Activated CD8-positive, alpha-beta memory T cell treated with anti-CD3 and anti-CD28 coated beads, Interleukin-2, amount 50 U/mL, for 48 hours (primary cell): ENCODE data around the gene CDKN1A.
A peak's percentile ranks its signal among the peaks of the same experiment; 100 is the strongest.
"Not testable (repeated sequence)": the region's sequence is repeated elsewhere in the genome, so short reads cannot be mapped to it uniquely, and the experiment has no call there.

Experiments
- DNase-seq: peaks from one replicate; pipeline ENCODE4 v3.0.0-alpha.2; 2020

The CDKN1A gene

DNA sequence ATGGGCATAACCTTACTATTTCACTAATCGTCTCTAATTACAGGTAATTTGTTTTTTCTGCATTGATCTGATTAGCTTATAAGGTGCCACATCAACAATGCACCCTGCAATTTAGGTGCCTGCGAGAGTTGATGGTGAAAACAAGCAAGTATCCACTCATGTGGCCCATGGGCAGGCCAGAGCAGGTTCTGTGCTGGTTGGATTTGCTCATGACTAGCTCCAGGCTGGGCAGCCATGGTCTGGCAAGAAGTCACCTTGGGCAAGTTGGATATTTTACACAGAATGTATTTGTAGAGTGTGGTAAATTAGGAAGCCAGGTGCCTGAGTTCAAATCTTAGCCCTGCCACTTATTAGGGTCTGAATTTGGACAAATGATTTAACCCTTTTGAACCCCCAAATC, 44.4 kb downstream of the CDKN1A start:
- no peak for DNase-seq

DNA sequence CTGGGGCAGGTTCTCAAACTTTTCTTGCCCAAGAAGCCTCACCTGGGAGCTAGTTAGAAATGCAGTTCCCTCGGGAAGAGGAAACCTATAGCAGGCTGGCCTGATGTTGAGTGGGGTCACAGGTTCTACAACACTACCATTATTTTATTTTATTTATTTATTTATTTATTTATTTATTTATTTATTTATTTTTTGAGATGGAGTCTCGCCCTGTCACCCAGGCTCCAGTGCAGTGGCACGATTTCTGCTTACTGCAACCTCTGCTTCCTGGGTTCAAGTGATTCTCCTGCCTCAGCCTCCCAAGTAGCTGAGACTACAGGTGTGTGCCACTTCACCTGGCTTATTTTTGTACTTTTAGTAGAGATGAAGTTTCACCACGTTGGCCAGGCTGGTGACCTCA, 45.5 kb downstream of the CDKN1A start:
- DNase-seq: not testable (repeated sequence)

DNA sequence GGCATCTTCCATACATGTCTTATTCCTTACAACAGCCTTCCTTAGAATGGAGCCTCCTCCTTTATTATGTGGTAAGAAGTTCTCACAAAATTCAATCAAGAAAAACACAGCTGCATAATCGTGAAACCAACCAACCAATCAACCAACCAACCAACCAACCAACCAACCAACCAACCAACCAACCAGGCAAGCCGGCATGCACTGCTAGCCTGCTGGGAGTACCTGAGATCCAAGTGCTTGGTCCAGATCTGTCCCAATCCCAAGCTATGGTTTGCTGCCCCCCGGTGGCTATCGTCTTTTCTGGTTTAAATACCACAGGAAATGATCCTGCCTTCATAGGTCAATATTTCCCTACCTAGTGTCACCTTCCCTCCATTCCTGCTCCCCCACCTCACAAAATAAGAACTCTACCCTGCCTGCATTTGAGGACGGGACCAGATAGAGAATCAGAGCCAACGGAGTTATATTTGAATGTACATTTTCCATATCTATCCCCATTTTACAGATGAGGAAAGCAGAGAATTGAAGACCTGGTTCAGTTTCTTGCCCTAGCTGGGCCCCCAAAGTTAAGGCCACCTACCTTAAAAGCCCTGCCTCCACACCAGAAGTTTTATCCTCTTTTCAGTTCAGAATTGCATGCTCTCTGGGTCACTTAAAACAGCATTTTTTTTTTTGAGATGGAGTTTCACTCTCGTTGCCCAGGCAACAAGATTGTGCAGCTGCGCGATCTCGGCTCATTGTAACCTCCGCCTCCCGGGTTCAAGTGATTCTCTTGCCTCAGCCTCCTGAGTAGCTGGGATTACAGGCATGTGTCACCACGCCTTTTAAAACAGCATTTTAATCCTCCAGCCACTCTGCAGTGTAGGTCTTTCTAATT, 46.2 kb downstream of the CDKN1A start:
- DNase-seq: peak; percentile 78

DNA sequence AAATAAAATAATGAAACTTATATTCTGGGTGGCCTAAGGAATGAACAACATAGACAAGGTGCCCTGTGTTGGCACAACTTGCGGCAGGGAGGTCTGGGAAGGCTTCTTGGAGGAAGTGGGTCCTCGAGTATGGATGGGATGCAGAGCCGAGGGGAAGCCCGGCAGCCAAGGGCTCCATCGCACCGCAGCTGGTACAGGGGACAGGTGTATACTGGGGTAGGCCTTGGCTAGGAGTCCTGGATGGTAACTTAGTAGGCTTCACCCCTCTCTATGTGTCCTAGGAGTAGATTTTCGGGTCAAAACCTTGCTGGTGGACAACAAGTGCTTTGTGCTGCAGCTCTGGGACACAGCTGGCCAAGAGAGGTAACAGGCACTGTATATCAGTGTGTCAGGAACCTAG, 47.1 kb downstream of the CDKN1A start:
- no peak for DNase-seq

DNA sequence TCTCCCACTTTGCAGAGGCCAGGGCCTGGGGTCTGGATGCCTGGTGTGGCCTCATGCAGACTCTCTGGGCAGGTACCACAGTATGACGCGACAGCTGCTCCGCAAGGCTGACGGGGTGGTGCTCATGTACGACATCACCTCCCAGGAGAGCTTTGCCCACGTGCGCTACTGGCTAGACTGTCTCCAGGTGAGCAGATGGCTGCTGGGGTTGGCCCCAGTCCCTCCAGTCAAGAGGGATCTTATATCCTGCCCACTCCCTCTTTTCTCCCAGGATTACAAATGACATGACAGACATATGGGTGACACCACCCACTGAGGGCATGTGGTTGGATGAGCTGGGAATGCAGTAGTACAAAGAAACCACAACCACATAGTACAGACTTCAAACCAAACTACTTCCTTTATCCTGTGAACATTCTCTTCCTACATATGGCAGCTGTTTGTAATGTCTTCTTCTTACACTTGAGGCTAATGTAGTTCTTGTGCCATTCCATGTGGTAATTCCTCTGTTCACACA, 49.0 kb downstream of the CDKN1A start:
- no peak for DNase-seq

DNA sequence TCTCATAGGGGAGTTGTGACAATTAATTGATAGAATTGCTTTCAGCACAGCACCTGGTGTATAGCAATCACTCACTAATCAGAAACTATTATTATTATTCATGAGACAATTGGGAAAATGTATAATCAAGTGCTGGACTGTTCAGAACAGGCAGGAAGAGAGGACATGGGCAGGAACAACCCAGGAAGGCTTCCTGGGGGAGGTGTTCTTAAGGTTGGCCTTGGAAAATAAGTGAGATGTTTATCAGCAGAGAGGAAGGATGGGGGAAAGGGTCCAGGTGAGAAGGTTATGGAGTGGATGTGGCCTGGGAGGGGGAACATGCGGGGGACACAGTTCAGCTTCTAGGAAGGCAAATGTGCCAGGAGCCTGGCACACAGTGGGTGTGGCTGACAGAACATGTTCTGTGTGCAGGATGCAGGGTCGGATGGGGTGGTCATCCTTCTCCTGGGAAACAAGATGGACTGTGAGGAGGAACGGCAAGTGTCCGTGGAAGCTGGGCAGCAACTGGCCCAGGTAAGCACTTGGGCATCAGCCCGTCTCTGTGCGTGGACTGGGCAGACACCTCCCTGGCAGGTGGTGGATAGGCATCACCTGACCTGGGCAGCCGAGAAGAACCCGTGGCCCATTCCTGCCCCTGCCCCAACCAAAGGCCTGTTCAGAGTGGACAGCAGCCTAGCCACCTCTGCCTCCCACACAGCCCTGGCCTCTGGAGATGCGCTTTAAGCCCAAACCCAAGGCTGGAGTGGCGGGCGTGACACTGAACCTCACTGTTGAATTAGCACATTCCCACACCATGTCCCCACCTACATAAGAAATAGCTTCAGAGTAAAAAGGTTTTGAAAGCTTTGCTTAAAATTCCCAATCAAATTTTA, 50.0 kb downstream of the CDKN1A start:
- DNase-seq: no peak

DNA sequence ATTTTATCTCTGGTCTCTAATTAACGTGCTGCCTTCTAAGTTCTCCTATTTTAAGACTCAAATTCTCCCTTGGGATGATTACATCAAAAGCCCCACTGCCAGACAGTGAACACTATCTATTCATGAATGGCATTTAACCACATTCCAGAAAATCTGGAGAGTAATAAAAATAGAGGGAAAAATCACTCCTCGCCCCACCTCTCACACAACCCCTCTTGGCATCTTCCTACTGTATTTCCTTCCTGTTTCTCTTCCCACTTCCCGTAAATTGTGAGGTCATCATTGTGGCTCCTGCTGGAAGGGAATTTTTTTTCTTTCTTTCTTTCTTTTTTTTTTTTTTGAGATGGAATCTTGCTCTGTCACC, 50.6 kb downstream of the CDKN1A start:
- no peak for DNase-seq

DNA sequence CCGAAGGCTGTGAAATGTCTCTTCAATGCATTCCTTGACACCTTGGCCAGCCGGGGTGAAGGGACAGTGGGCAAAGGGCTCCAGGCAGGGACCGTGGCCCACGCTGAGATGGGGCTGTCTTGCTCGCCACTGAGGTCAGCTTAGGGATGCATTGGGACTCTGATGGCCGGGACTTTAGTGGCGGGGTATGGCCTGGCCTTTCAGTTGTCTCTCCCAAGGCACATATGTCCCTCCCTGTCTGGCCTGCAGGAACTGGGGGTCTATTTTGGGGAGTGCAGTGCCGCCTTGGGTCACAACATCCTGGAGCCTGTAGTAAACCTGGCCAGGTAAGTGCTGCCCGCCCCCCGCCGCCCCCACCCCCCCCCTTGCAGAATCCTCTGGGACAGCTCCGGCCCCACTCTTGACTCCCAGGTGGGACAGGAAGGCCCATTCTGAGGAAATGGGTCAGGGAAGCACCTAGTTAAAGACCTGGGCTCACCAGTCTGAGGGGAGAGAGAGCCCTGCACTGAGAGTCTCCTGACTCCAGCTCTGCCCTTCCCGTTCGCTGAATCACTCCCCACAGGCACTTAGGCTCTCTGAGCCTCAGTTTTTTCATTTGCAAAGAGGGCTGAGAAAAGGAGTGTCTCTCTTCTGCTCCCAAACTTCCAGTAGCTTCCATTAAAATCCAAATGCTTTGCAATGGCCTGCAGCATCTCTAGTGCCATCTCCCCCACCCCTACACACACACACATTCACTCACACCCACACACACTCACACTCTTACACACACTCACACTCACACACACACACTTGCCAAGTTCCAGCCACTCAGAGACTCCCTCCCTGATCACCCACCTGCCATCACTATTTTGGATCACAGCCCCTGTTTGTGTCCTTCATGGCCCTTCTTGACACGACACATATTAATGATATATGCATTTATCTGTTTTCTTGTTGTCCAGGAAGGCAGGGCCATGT, 52.2 kb downstream of the CDKN1A start:
- no peak for DNase-seq

DNA sequence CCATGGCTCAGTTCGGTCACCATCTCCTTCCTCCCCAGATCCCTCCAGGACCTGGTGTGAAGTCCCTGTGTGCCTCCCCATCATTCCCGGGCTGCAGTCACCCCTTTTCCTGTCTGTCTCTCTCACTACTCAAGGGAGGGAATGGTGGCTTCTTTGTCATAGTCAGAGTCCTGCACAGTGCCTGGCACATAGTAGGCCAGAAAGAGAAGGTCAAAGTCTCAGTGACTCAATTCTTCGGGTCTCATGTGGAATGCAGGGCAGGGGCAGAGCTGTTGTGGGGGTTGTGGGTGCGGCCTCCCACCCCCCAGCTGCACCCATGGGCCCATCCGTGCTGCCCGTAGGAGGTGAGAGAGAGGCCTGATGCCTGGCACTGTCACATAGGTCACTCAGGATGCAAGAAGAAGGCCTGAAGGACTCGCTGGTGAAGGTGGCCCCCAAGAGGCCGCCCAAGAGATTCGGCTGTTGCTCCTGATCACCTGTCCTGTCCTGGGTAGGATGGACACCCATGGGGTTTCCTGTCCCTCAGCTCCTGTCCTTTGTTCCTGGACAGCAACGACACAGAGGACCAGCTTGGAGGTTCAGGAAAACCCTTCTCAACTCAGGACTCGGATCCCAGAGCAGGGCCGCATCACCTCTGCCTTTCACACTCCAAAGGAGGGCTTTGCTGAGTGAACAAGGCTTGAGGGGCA, 53.3 kb downstream of the CDKN1A start:
- DNase-seq: no peak

DNA sequence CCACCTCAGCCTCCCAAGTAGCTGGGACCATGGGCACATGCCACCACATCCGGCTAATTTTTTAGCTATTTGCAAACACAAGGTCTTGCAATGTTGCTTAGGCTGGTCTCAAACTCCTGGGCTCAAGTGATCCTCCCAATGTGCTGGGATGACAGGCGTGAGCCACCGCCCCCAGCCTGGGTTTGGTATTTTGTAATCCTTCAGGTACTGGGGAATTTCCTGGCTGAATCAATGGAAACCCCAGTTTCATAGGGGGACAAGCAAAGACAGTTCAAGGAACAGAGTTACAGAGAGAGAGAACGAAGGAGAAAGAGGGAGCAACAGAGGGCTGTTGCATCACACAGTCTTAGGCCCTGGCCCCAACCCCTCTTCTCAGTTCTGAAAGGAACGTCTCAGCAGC, 54.8 kb downstream of the CDKN1A start:
- no peak for DNase-seq

DNA sequence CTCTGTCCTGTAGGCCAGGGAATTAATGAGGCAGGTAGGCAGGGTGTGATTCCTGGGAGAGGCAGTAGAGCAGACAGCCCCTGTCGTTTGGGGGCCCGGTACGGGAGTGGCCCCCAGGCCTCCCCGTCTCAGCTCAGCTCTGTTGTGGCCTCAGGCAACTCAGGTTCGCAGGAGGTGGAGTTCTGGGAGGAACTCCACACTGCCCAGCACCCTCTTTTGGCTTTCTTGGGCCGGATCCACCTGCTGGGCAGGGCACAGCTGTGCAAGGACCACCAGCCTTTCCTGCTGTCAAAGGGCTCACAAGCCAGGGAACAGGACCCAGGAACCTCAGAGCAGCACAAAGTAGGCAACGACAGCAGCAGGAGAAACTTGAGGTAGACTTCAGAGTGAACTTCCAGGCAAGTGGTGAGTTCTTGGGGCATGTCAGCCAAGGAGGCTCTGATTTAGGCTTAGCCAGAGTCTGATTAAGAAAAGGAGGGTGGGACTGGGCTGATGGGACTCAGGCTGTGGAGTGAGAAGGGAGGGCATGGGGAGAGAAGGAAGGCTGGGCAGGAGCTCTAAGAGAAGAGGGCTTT, 56.1 kb downstream of the CDKN1A start:
- no peak for DNase-seq

DNA sequence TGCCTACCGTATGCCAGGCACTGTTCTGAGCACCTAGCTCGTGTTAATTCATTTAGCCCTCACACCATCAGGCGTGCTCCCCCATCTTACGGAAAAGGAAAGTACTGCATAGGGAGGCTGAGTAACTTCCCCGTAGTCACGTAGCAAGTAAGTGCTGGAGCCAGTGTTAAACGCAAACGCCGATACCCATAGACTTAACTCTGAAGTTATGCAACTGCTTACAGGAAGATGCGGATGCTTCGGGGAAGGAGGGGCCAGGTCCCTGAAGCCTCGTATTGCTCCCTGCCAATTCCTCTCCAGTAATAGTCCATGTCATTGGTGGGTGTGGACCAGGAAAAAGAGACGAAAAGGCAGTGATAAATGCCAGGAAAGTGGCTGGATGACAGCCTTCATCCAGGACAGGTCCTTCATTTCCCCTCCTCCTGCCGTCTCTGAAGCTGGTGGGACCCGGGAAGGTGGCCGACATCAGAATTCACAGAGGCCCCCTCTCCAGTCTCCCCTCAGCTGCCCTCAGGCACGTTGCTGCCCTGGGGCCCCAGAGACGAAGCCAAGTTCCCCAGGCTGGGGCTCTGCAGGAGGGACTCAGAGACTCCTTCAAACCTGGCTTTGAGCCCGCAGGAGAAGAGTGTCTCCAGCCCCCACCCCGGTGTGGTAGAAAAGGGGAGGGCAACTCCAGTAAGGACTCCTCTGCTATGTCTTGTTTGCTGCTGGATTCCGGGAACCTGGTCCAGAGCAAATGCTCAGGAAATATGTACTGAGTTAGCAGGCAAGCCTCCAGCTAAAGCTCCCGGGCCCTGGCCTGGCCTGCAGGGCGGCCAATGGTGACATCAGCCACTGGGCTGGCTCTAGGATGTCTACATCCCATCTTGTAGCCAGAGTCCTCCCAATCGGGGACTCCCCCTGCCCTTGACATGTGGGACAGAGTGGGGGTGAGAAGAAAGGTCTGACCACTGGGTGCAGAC, 56.9 kb downstream of the CDKN1A start:
- no peak for DNase-seq
